ENCODE results near the gene IRF2BP2. TPM values are rescaled to one million over a fixed set of nuclear protein-coding genes. Genes with fewer than 3 reads are reported as not detected.
A peak's percentile ranks its signal among the peaks of the same experiment; 100 is the strongest.

Gene IRF2BP2
- polyA plus RNA-seq, 2 of the 4 experiments (the other 2 are of a cell fraction), result 38.2 to 53.5 TPM

GRCh38 chr1:234584420-234584805, 25.6 kb downstream of the IRF2BP2 start:
- no peak for FAIRE-seq
- ChIA-PET CTCF (interaction anchor here (1.3 to 1.8 kb wide), 4 partner anchors 13 to 499 kb away, joined by 3 to 4 read pairs (median 4); no protein-coding TSS in a partner anchor), POLR2A (no interaction called here)
- Histone ChIP-seq H3K9me3 (no peaks in the 10 kb centered on the region), H3K4me1 (peaks cover 12% of the 10 kb centered on the region), H3K4me3 (no peak overlapping the region), H3K4me2 (no peak overlapping the region), H3K27ac (peak overlapping the region in 1 of 2 experiments; percentile 8; a peak in 1 of 6 replicates)
- WGBS (ENCODE audit: missing lambda C conversion rate), result 65% methylated on average over 6 of the region's 6 CpGs
- TF ChIP-seq HOXB5 (CRISPR knock-in tag; IDR thresholded peaks at IDR 0.05), result no peak
- no peak for ATAC-seq
- no peak for DNase-seq (ENCODE audit: low read depth in 1 of 2, low spot score in 1 of 2)

GRCh38 chr1:234583755-234584419, 26.1 kb downstream of the IRF2BP2 start:
- no peak overlapping the region for H3K4me2 ChIP-seq
- ATAC-seq (no peak), DNase-seq (ENCODE audit: low read depth in 1 of 2, low spot score in 1 of 2) (no peak), FAIRE-seq (no peak)
- TF ChIP-seq EP300 (IDR thresholded peaks at IDR 0.05) (no peak), ZNF302 (CRISPR knock-in tag; IDR thresholded peaks at IDR 0.05) (no peak), FOSB (CRISPR knock-in tag; IDR thresholded peaks at IDR 0.05) (no peak), KDM1A (IDR thresholded peaks at IDR 0.05; ENCODE audit: low read depth) (no peak)
- ChIA-PET CTCF (interaction anchor here (1.3 to 1.8 kb wide), 4 partner anchors 14 to 85 kb away, joined by 3 to 4 read pairs (median 3); no protein-coding TSS in a partner anchor), POLR2A (no interaction called here)
- WGBS (ENCODE audit: missing lambda C conversion rate), result 89% methylated on average over 9 of the region's 9 CpGs
- H3K9me3 ChIP-seq, result no peaks in the 10 kb centered on the region
- peaks cover 12% of the 10 kb centered on the region for H3K4me1 ChIP-seq
- H3K27ac ChIP-seq, result peak overlapping the region in 1 of 2 experiments; percentile 8; a peak in 1 of 6 replicates
- H3K4me3 ChIP-seq, result no peak overlapping the region

- no peak for FAIRE-seq
- DNase-seq (ENCODE audit: low read depth in 1 of 2, low spot score in 1 of 2), result no peak
- TF ChIP-seq JUNB (IDR thresholded peaks at IDR 0.05) (no peak), MAZ (IDR thresholded peaks at IDR 0.05; ENCODE audit: borderline replicate concordance, low read depth, low read length) (no peak), MAFK (IDR thresholded peaks at IDR 0.05; ENCODE audit: partially characterized antibody) (no peak), TP53 (CRISPR knock-in tag; IDR thresholded peaks at IDR 0.05) (no peak), KDM5A (IDR thresholded peaks at IDR 0.05) (no peak), HOXB13 (CRISPR knock-in tag; IDR thresholded peaks at IDR 0.05; ENCODE audit: low read depth) (no peak), RCOR1 (IDR thresholded peaks at IDR 0.05; ENCODE audit: low read depth, low read length) (no peak), FOXS1 (CRISPR knock-in tag; IDR thresholded peaks at IDR 0.05) (no peak), CBX8 (IDR thresholded peaks at IDR 0.05) (no peak), NR3C1 (IDR thresholded peaks at IDR 0.05) (no peak)
- peaks cover 12% of the 10 kb centered on the region for H3K4me1 ChIP-seq
- no peak for ATAC-seq
- WGBS (ENCODE audit: missing lambda C conversion rate), result 85% methylated on average over 9 of the region's 9 CpGs
- ChIA-PET POLR2A (interaction anchor here (0.8 kb wide), 1 partner anchor 16 kb away, joined by 3 read pairs; no protein-coding TSS in a partner anchor), CTCF (interaction anchor here (0.6 to 1.7 kb wide), 4 partner anchors 16 to 501 kb away, joined by 3 to 6 read pairs (median 4); no protein-coding TSS in a partner anchor)
- no peak overlapping the region for H3K4me2 ChIP-seq
- no peak overlapping the region for H3K27ac ChIP-seq
- H3K9me3 ChIP-seq, result no peaks in the 10 kb centered on the region
- no peak overlapping the region for H3K4me3 ChIP-seq
These were observed 27.2 kb downstream of the IRF2BP2 start for GRCh38 chr1:234582681-234583301.

DNA sequence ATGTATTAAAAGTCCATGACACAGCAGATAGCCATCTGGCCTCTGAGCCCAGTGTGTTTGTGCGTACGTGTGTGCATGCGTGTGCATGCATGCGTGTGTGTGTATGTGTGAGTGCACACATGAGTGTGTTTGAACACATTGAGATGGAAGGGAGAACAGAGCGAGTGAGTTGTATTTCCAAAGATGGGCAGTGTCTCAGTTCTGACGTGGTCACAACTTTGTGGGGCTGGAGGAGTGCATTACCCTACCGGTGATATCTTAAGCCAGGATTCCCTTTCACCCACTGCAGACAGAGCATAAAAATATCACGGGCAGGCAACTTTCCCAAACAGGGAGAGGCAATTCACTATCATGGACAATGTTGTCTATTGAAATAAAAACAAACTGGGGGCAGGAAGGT, 27.8 kb downstream of the IRF2BP2 start:
- ChIA-PET CTCF (interaction anchor here (0.9 kb wide), 1 partner anchor 501 kb away, joined by 6 read pairs; no protein-coding TSS in a partner anchor), POLR2A (interaction anchor here (0.8 kb wide), 1 partner anchor 16 kb away, joined by 3 read pairs; no protein-coding TSS in a partner anchor)
- no peak overlapping the region for H3K4me3 ChIP-seq
- H3K27ac ChIP-seq, result no peak overlapping the region
- no peak for FAIRE-seq
- peaks cover 8% of the 10 kb centered on the region for H3K4me1 ChIP-seq
- no peaks in the 10 kb centered on the region for H3K9me3 ChIP-seq
- H3K4me2 ChIP-seq, result no peak overlapping the region
- 89% methylated on average over 8 of the region's 8 CpGs for WGBS (ENCODE audit: missing lambda C conversion rate)
- no peak for ATAC-seq
- DNase-seq (ENCODE audit: low read depth in 1 of 2, low spot score in 1 of 2), result no peak
- TF ChIP-seq, protein P1, sequence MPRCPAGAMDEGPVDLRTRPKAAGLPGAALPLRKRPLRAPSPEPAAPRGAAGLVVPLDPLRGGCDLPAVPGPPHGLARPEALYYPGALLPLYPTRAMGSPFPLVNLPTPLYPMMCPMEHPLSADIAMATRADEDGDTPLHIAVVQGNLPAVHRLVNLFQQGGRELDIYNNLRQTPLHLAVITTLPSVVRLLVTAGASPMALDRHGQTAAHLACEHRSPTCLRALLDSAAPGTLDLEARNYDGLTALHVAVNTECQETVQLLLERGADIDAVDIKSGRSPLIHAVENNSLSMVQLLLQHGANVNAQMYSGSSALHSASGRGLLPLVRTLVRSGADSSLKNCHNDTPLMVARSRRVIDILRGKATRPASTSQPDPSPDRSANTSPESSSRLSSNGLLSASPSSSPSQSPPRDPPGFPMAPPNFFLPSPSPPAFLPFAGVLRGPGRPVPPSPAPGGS (IDR thresholded peaks at IDR 0.05), result no peak
- TF ChIP-seq NR3C1 (IDR thresholded peaks at IDR 0.05), result no peak
- no peak for TF ChIP-seq CEBPB (IDR thresholded peaks at IDR 0.05)
- TF ChIP-seq MAFK (IDR thresholded peaks at IDR 0.05; ENCODE audit: partially characterized antibody), result no peak
- no peak for TF ChIP-seq CBX2 (IDR thresholded peaks at IDR 0.05; ENCODE audit: borderline replicate concordance, low read depth)
- no peak for TF ChIP-seq CHD2 (IDR thresholded peaks at IDR 0.05; ENCODE audit: low read length, partially characterized antibody)
- no peak for TF ChIP-seq RFX5 (IDR thresholded peaks at IDR 0.05)
- TF ChIP-seq, protein P2, sequence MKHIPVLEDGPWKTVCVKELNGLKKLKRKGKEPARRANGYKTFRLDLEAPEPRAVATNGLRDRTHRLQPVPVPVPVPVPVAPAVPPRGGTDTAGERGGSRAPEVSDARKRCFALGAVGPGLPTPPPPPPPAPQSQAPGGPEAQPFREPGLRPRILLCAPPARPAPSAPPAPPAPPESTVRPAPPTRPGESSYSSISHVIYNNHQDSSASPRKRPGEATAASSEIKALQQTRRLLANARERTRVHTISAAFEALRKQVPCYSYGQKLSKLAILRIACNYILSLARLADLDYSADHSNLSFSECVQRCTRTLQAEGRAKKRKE (CRISPR knock-in tag; IDR thresholded peaks at IDR 0.05; ENCODE audit: low read depth), result no peak
- no peak for TF ChIP-seq KDM5A (IDR thresholded peaks at IDR 0.05)
- no peak for TF ChIP-seq ZC3H11A (IDR thresholded peaks at IDR 0.05)
- TF ChIP-seq MYC (IDR thresholded peaks at IDR 0.05; ENCODE audit: borderline replicate concordance, low read length), result no peak
- no peak for TF ChIP-seq USF2 (IDR thresholded peaks at IDR 0.05)
- TF ChIP-seq KDM1A (IDR thresholded peaks at IDR 0.05; ENCODE audit: low read depth), result no peak
- no peak for TF ChIP-seq ESRRA (IDR thresholded peaks at IDR 0.05; ENCODE audit: borderline replicate concordance, low read length)
- no peak for TF ChIP-seq ZFP36 (IDR thresholded peaks at IDR 0.05; ENCODE audit: borderline replicate concordance, partially characterized antibody)
- no peak for TF ChIP-seq TFCP2L1 (CRISPR knock-in tag; IDR thresholded peaks at IDR 0.05)
- TF ChIP-seq RAD21 (conservative IDR thresholded peaks at IDR 0.05 in 1 of 2, IDR thresholded peaks at IDR 0.05 in 1 of 2), result no peak

Measured in A549 (cell line).